IMR-90 (cell line): ENCODE measurements around the gene CATSPER3. TPM values are rescaled to one million over a fixed set of nuclear protein-coding genes. Genes with fewer than 3 reads are reported as not detected.
A peak's percentile ranks its signal among the peaks of the same experiment; 100 is the strongest.

ENCODE experiments used
- ATAC-seq: fragments of 200-7000 bp; cut with Tn5 transposase; 2 replicates; pipeline ENCODE4 v1.9.1; 2020; ENCODE audit warnings: low read depth, mild to moderate bottlenecking, moderate library complexity
- BruUV-seq: library from RNA; stranded (reverse); fragments of 400-500 nt; replicated peaks from 2 replicates; lab custom pipeline; 2021; lab: Mats Ljungman, UMichigan
- CTCF ChIA-PET: fragments of 300-600 bp; formaldehyde crosslinking; extraction: SDS; loops from one replicate; lab custom pipeline; 2021; ENCODE audit warnings: antibody characterized with exemption; lab: Yijun Ruan, JAX
- POLR2A ChIA-PET: fragments of 300-600 bp; sonication (Branson Sonifier 250); formaldehyde crosslinking; loops from one replicate; lab custom pipeline; 2022; ENCODE audit warnings: antibody characterized with exemption; ENCODE audit not compliant: unreplicated experiment; lab: Charles Lee
- DNase-seq: peaks from one replicate; pipeline ENCODE4 v3.0.0; 2013
- H2AFZ ChIP-seq: replicated peaks from 2 replicates; pipeline ENCODE3; 2013; ENCODE audit warnings: low read length, mild to moderate bottlenecking; ENCODE audit not compliant: poor library complexity
- H2AK5ac ChIP-seq: 2 replicates; pipeline ENCODE4 v1.6.1; 2013; ENCODE audit warnings: low read depth, low read length, inconsistent platforms
- H2AK9ac ChIP-seq: replicated peaks from 2 replicates; pipeline ENCODE3; 2013; ENCODE audit warnings: mild to moderate bottlenecking, low read depth, low read length, moderate library complexity; ENCODE audit not compliant: poor library complexity
- H2BK120ac ChIP-seq: 2 replicates; pipeline ENCODE4 v1.6.1; 2013; ENCODE audit warnings: low read depth, low read length, inconsistent platforms
- H2BK15ac ChIP-seq: 3 replicates; pipeline ENCODE4 v1.6.1; 2013; ENCODE audit warnings: low read depth, low read length, inconsistent platforms
- H2BK20ac ChIP-seq: 2 replicates; pipeline ENCODE4 v1.6.1; 2013; ENCODE audit warnings: low read depth, mild to moderate bottlenecking, inconsistent platforms, low read length, moderate library complexity
- H2BK5ac ChIP-seq: 2 replicates; pipeline ENCODE4 v1.6.1; 2013; ENCODE audit warnings: mild to moderate bottlenecking, low read depth, low read length, inconsistent platforms; ENCODE audit not compliant: poor library complexity, severe bottlenecking
- H3K14ac ChIP-seq: replicated peaks from 2 replicates; pipeline ENCODE4 v1.6.1; 2013; ENCODE audit warnings: low read depth, low read length, inconsistent platforms
- H3K18ac ChIP-seq: 2 replicates; pipeline ENCODE4 v1.6.1; 2013; ENCODE audit warnings: low read depth, low read length, control low read depth
- H3K23ac ChIP-seq: 2 replicates; pipeline ENCODE4 v1.6.1; 2013; ENCODE audit warnings: low read depth, low read length, inconsistent platforms
- H3K27ac ChIP-seq: 2 replicates; pipeline ENCODE4 v1.5.1; 2013; ENCODE audit warnings: mild to moderate bottlenecking, control low read depth, low read length; ENCODE audit not compliant: insufficient read depth
- H3K27me3 ChIP-seq: 2 replicates; pipeline ENCODE4 v1.6.1; 2013; ENCODE audit warnings: low read length; ENCODE audit not compliant: control insufficient read depth, insufficient read depth
- H3K36me3 ChIP-seq: 2 replicates; pipeline ENCODE4 v1.6.1; 2013; ENCODE audit warnings: low read length, mixed read lengths; ENCODE audit not compliant: control insufficient read depth, insufficient read depth
- H3K4ac ChIP-seq: 2 replicates; pipeline ENCODE4 v1.6.1; 2013; ENCODE audit warnings: low read depth, low read length, inconsistent platforms
- H3K4me1 ChIP-seq: 2 replicates; pipeline ENCODE4 v1.6.1; 2013; ENCODE audit warnings: low read length, mixed read lengths; ENCODE audit not compliant: control insufficient read depth, insufficient read depth
- H3K4me2 ChIP-seq: 2 replicates; pipeline ENCODE4 v1.6.1; 2013; ENCODE audit warnings: low read depth, mild to moderate bottlenecking, control low read depth, low read length, moderate library complexity
- H3K4me3 ChIP-seq: 2 replicates; pipeline ENCODE4 v1.5.1; 2013; ENCODE audit warnings: low read depth, mild to moderate bottlenecking, control low read depth, low read length, moderate library complexity; ENCODE audit not compliant: insufficient read depth
- H3K56ac ChIP-seq: 2 replicates; pipeline ENCODE4 v1.6.1; 2013; ENCODE audit warnings: low read length, inconsistent platforms; ENCODE audit not compliant: insufficient read depth; ENCODE audit errors: extremely low read depth
- H3K79me1 ChIP-seq, 2 experiments: 2 replicates each; pipeline ENCODE4 v1.6.1; 2013; ENCODE audit warnings: low read length in 2 of 2, inconsistent platforms in 1 of 2, low read depth in 1 of 2
- H3K9ac ChIP-seq: 2 replicates; pipeline ENCODE4 v1.6.1; 2013; ENCODE audit warnings: low read depth, low read length, control low read depth
- H3K9me1 ChIP-seq: 2 replicates; pipeline ENCODE4 v1.6.1; 2013; ENCODE audit warnings: low read length, inconsistent platforms; ENCODE audit not compliant: insufficient read depth
- H3K9me3 ChIP-seq: 2 replicates; pipeline ENCODE4 v1.6.1; 2013; ENCODE audit warnings: low read length; ENCODE audit not compliant: control insufficient read depth, insufficient read depth
- H4K20me1 ChIP-seq: 2 replicates; pipeline ENCODE4 v1.6.1; 2013; ENCODE audit warnings: low read length, inconsistent platforms; ENCODE audit not compliant: insufficient read depth
- H4K5ac ChIP-seq: 2 replicates; pipeline ENCODE4 v1.6.1; 2013; ENCODE audit warnings: mild to moderate bottlenecking, low read depth, low read length, control low read depth
- H4K8ac ChIP-seq, 2 experiments: 2 replicates each; pipeline ENCODE4 v1.6.1; 2013; ENCODE audit warnings: low read depth in 2 of 2, low read length in 2 of 2, control low read depth in 1 of 2, inconsistent platforms in 1 of 2
- H4K91ac ChIP-seq: 2 replicates; pipeline ENCODE4 v1.6.1; 2013; ENCODE audit warnings: low read depth, low read length, inconsistent platforms; ENCODE audit not compliant: insufficient read depth
- CEBPB ChIP-seq: IDR thresholded peaks from 2 replicates; pipeline ENCODE4 v1.6.1; 2012; ENCODE audit warnings: low read depth, low read length, improper control_type of control experiment
- FOS ChIP-seq: fragments of 150-350 bp; IDR thresholded peaks from 2 replicates; pipeline ENCODE4 v1.6.1; 2016; ENCODE audit warnings: low read depth, low read length
- MXI1 ChIP-seq: IDR thresholded peaks from 2 replicates; pipeline ENCODE4 v1.6.1; 2012; ENCODE audit warnings: low read depth, mild to moderate bottlenecking, low read length, moderate library complexity, borderline replicate concordance
- RCOR1 ChIP-seq: IDR thresholded peaks from 2 replicates; pipeline ENCODE4 v1.6.1; 2012; ENCODE audit warnings: mild to moderate bottlenecking, low read length, improper control_type of control experiment; ENCODE audit not compliant: insufficient replicate concordance
- RFX5 ChIP-seq: IDR thresholded peaks from 2 replicates; pipeline ENCODE4 v1.8.0; 2012; ENCODE audit warnings: low read depth, mild to moderate bottlenecking, low read length, moderate library complexity
- WGBS, 2 experiments: methylation state at CpG; one replicate each; pipeline versions ENCODE4 v1.1.5 to v1.1.7; 2013; ENCODE audit warnings: missing lambda C conversion rate in 2 of 2; ENCODE audit not compliant: insufficient read length in 1 of 2; ENCODE audit errors: extremely low coverage in 2 of 2; 5-methylcytosine and 5-hydroxymethylcytosine counted together
- dilution Hi-C: fragments of 300-500 bp; cut with HindIII; formaldehyde crosslinking; loops from one replicate; pipeline ENCODE4 v1.14.3; 2018; ENCODE audit warnings: low sequenced_read_pairs; ENCODE audit not compliant: unreplicated experiment
- in situ Hi-C: fragments of 300-500 bp; cut with MboI; formaldehyde crosslinking; loops from 3 replicates; pipeline ENCODE4 v1.14.3; 2019; ENCODE audit warnings: low sequenced_read_pairs, inconsistent platforms, mixed read lengths
- intact Hi-C: fragments of 100-400 bp; cut with micrococcal nuclease; formaldehyde crosslinking; loops from 2 replicates; pipeline ENCODE4 v1.10.0; 2022
- polyA plus RNA-seq, 3 experiments: library from polyadenylated mRNA; depleted of rRNA; stranded (reverse); fragments of >200 nt; gene quantifications; 2 replicates each; pipeline ENCODE4 v1.2.3, GENCODE V29; 2012; ENCODE audit warnings: low replicate concordance in 1 of 3
- total RNA-seq: library from RNA; depleted of rRNA; stranded (reverse); fragments of >200 nt; gene quantifications from 2 replicates; pipeline ENCODE4 v1.2.3, GENCODE V29; 2012

The CATSPER3 gene
- total and polyA plus RNA-seq, 2 of the 4 experiments (the other 2 are of a cell fraction): under 0.01 to 0.12 TPM

DNA sequence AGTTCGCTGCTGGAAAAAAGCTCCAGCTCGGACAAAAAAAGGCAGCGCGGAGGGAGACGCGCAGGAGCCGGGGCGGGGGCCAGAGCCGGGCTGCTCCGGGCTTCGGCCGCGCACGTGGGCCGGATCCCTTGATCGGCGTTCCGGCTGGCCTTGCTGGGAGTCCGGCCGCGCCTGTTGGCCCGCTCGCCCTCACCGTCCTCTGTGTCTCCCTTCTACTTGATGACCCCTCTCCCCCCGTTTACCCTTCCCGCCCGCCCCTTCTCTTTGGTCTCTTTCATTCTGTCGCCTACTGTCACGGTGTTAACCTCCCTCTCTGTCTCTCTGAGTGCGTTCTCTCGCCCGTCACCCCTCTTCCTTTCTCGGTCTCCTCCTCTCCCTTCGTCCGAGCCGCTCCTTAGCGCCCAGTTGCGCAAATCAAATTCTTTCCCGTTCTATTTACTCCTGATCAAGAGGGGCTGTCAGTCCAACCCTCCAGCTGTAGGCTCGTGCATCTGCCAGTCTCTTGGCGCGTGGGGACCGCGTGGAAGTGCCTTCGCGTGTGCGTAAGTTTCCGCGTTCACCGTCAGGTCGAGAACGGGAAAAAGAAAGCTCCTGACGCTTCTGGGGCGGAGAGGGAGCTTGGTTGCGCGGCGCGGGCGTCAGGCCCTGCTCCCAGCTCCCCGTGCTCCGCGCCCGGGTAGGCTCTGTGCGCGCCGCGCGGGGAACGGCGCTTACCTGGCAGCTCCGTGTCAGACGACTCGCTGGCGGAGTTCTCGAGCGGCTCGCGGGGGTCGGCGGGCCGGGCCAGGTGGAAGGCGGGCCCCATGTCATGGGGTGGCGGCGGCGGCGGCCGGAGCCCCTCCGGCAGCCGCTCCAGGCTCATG lies 65.5 kb downstream of the CATSPER3 start:
- H3K79me1 ChIP-seq: peaks cover 3 to 31% of the 10 kb centered on the region in 2 experiments; a peak in 3 of 4 replicates
- H2AK9ac ChIP-seq: peak overlapping the region; percentile 18
- peak overlapping the region; percentile 0; the same call in 1 of the 2 replicates for H4K5ac ChIP-seq
- H3K27me3 ChIP-seq: peaks cover 14% of the 10 kb centered on the region
- H2BK20ac ChIP-seq: peak overlapping the region; percentile 32; the same call in 1 of the 2 replicates
- peak overlapping the region; percentile 83 for H3K4ac ChIP-seq
- peak overlapping the region; percentile 42; the same call in 1 of the 2 replicates for H2AK5ac ChIP-seq
- peak overlapping the region; percentile 80 for H3K23ac ChIP-seq
- peak overlapping the region; percentile 35; the same call in 1 of the 2 replicates for H2BK120ac ChIP-seq
- DNase-seq: peak; percentile 56
- peak overlapping the region; percentile 50 to 67 for H4K8ac ChIP-seq
- TF ChIP-seq RCOR1: no peak
- TF ChIP-seq MXI1: peak; percentile 66; the same call in 1 of the 2 replicates
- peak; percentile 64; the same call in 1 of the 2 replicates for TF ChIP-seq CEBPB
- no peak for TF ChIP-seq RFX5
- no peak for TF ChIP-seq FOS
- H3K9me1 ChIP-seq: 0 out of 2 replicates have a peak, but pooled peaks cover 6% of the 10 kb centered on the region
- H3K9me3 ChIP-seq: peaks cover 7% of the 10 kb centered on the region
- dilution Hi-C loops (no loop called here), intact Hi-C loops (loop anchor here (2.0 to 5.0 kb wide), 4 partner anchors 106 to 229 kb away; no protein-coding TSS in a partner anchor), in situ Hi-C loops (no loop called here)
- ChIA-PET POLR2A (interaction anchor here (1.7 kb wide), 1 partner anchor 107 kb away, joined by 4 read pairs; no protein-coding TSS in a partner anchor), CTCF (interaction anchor here (0.9 to 1.1 kb wide), 2 partner anchors 158 to 175 kb away, joined by 3 to 4 read pairs; no protein-coding TSS in a partner anchor)
- peak overlapping the region; percentile 27 for H3K18ac ChIP-seq
- H3K9ac ChIP-seq: peak overlapping the region; percentile 95
- peak overlapping the region; percentile 60 for H3K4me3 ChIP-seq
- peak overlapping the region; percentile 72 for H2AFZ ChIP-seq
- peak overlapping the region; percentile 64 for H4K91ac ChIP-seq
- peaks cover 20% of the 10 kb centered on the region for H4K20me1 ChIP-seq
- peak overlapping the region; percentile 48 for H3K56ac ChIP-seq
- H3K14ac ChIP-seq: peak overlapping the region; percentile 90
- peak overlapping the region; percentile 73 for H3K27ac ChIP-seq
- no TSS peak for BruUV-seq
- H3K4me1 ChIP-seq: peaks cover 19% of the 10 kb centered on the region; the same call in 1 of the 2 replicates
- 0 out of 3 replicates have a peak overlapping the region, but pooled peaks have one; percentile 33 for H2BK15ac ChIP-seq
- peak overlapping the region; percentile 88 for H3K4me2 ChIP-seq
- peaks cover 28% of the 10 kb centered on the region for H3K36me3 ChIP-seq
- WGBS, 2 experiments: 1% methylated on average over 37 of the region's 89 CpGs; no CpG with 5 or more reads in 1 of the 2 experiments
- peak; percentile 25 for ATAC-seq
- H2BK5ac ChIP-seq: peak overlapping the region; percentile 26
